ENCODE measurements around the gene MXI1. TPM values are rescaled to one million over a fixed set of nuclear protein-coding genes. Genes with fewer than 3 reads are reported as not detected.
"Not testable (repeated sequence)": the region's sequence is repeated elsewhere in the genome, so short reads cannot be mapped to it uniquely, and the experiment has no call there.

The MXI1 gene
- total RNA-seq, 1 donor from 2014 or later, result 58.8 TPM

GRCh38 chr10:110181911-110182310, 25.5 kb upstream of the MXI1 start:
- no peak for DNase-seq (ENCODE audit: low spot score)

GRCh38 chr10:110184398-110184797, 23.0 kb upstream of the MXI1 start:
- DNase-seq (ENCODE audit: low spot score), result no peak

GRCh38 chr10:110185646-110186182, 21.7 kb upstream of the MXI1 start:
- DNase-seq (ENCODE audit: low spot score), result not testable (repeated sequence)

GRCh38 chr10:110190170-110190569, 17.2 kb upstream of the MXI1 start:
- no peak for DNase-seq (ENCODE audit: low spot score)

GRCh38 chr10:110192552-110192951, 14.9 kb upstream of the MXI1 start:
- DNase-seq (ENCODE audit: low spot score), result no peak

- DNase-seq (ENCODE audit: low spot score), result no peak
These were observed 6.9 kb upstream of the MXI1 start for GRCh38 chr10:110200503-110200902.

GRCh38 chr10:110201046-110201445, 6.4 kb upstream of the MXI1 start:
- DNase-seq (ENCODE audit: low spot score), result not testable (repeated sequence)

- DNase-seq (ENCODE audit: low spot score), result peak; percentile 83
These were observed 3.6 kb upstream of the MXI1 start for GRCh38 chr10:110203500-110204455.

GRCh38 chr10:110205051-110205675, 2.2 kb upstream of the MXI1 start:
- no peak for DNase-seq (ENCODE audit: low spot score)

GRCh38 chr10:110207805-110208613, 604 bp downstream of the MXI1 start:
- DNase-seq (ENCODE audit: low spot score), result no peak

GRCh38 chr10:110208614-110209453, 1.4 kb downstream of the MXI1 start:
- peak; percentile 38 for DNase-seq (ENCODE audit: low spot score)

- peak; percentile 55 for DNase-seq (ENCODE audit: low spot score)
These were observed 2.1 kb downstream of the MXI1 start for GRCh38 chr10:110209454-110209925.

- DNase-seq (ENCODE audit: low spot score), result peak; percentile 35
These were observed 2.7 kb downstream of the MXI1 start for GRCh38 chr10:110209926-110210673.

GRCh38 chr10:110210674-110211464, 3.5 kb downstream of the MXI1 start:
- DNase-seq (ENCODE audit: low spot score), result peak; percentile 97

- no peak for DNase-seq (ENCODE audit: low spot score)
These were observed 4.0 kb downstream of the MXI1 start for GRCh38 chr10:110211465-110211843.

GRCh38 chr10:110212119-110213006, 5.0 kb downstream of the MXI1 start:
- no peak for DNase-seq (ENCODE audit: low spot score)

- no peak for DNase-seq (ENCODE audit: low spot score)
These were observed 7.0 kb downstream of the MXI1 start for GRCh38 chr10:110214371-110214826.

Data from mucosa of gallbladder (tissue), 1 donor.